HL-60 (cell line): ENCODE data around the gene INPP4B.

ENCODE experiments used
- DNase-seq, 2 experiments: peaks; one replicate each; pipeline ENCODE4 v3.0.0-alpha.2; 2010 to 2020; ENCODE audit warnings: low read depth in 1 of 2, low spot score in 1 of 2
- H3K27ac ChIP-seq: fragments of 250-450 bp; sonication (Bioruptor Pico); replicated peaks from 2 replicates; pipeline ENCODE4 v1.5.1; 2020; ENCODE audit warnings: mild to moderate bottlenecking, moderate library complexity
- H3K27me3 ChIP-seq: fragments of 250-450 bp; sonication (Bioruptor Pico); 2 replicates; pipeline ENCODE4 v1.5.1; 2021; ENCODE audit warnings: mild to moderate bottlenecking, moderate library complexity; ENCODE audit not compliant: insufficient read depth, poor library complexity, severe bottlenecking
- H3K4me3 ChIP-seq: replicated peaks from 2 replicates; pipeline ENCODE4 v1.5.1; 2011; ENCODE audit warnings: mild to moderate bottlenecking, control low read depth, low read length; ENCODE audit not compliant: insufficient read depth
- CTCF ChIP-seq: IDR thresholded peaks from one replicate; pipeline ENCODE4 v1.5.1; 2011; ENCODE audit warnings: low read length, control low read depth, inconsistent platforms; ENCODE audit not compliant: insufficient read depth
- GABPA ChIP-seq: IDR thresholded peaks from 2 replicates; pipeline ENCODE4 v1.6.1; 2012; ENCODE audit warnings: low read depth
- POLR2AphosphoS5 ChIP-seq: IDR thresholded peaks from 2 replicates; pipeline ENCODE4 v1.6.1; 2012; ENCODE audit warnings: low read depth
- REST ChIP-seq: IDR thresholded peaks from 2 replicates; pipeline ENCODE4 v1.6.1; 2012; ENCODE audit warnings: low read depth; ENCODE audit not compliant: insufficient replicate concordance
- SPI1 ChIP-seq: IDR thresholded peaks from 2 replicates; pipeline ENCODE4 v1.6.1; 2012; ENCODE audit warnings: low read depth, mild to moderate bottlenecking, borderline replicate concordance

Gene INPP4B

GRCh38 chr4:142727149-142727548 is 119.0 kb downstream of the INPP4B start:
- no peak overlapping the region for H3K27ac ChIP-seq
- H3K27me3 ChIP-seq: no peaks in the 10 kb centered on the region
- TF ChIP-seq GABPA (no peak), SPI1 (no peak), POLR2AphosphoS5 (no peak), REST (no peak), CTCF (no peak)
- no peak for DNase-seq
- no peak overlapping the region for H3K4me3 ChIP-seq

GRCh38 chr4:142725886-142726285 is 120.2 kb downstream of the INPP4B start:
- no peak for DNase-seq
- no peak for TF ChIP-seq POLR2AphosphoS5
- no peak for TF ChIP-seq REST
- TF ChIP-seq GABPA: no peak
- peak; percentile 45; the same call in 1 of the 2 replicates for TF ChIP-seq SPI1
- H3K27me3 ChIP-seq: no peaks in the 10 kb centered on the region
- no peak overlapping the region for H3K27ac ChIP-seq
- no peak overlapping the region for H3K4me3 ChIP-seq

- DNase-seq: no peak
- no peak overlapping the region for H3K4me3 ChIP-seq
- no peak for TF ChIP-seq SPI1
- no peaks in the 10 kb centered on the region for H3K27me3 ChIP-seq
- H3K27ac ChIP-seq: no peak overlapping the region
Observed at GRCh38 chr4:142721187-142721586, 124.9 kb downstream of the INPP4B start.

- no peak for TF ChIP-seq REST
- no peak for TF ChIP-seq CTCF
- no peak for TF ChIP-seq POLR2AphosphoS5
- TF ChIP-seq GABPA: no peak
- TF ChIP-seq SPI1: no peak
- Histone ChIP-seq H3K27me3 (no peaks in the 10 kb centered on the region), H3K4me3 (no peak overlapping the region), H3K27ac (no peak overlapping the region)
- no peak for DNase-seq
Observed at GRCh38 chr4:142719854-142720541, 126.1 kb downstream of the INPP4B start.
